ENCODE measurements around the gene BST2.
A peak's percentile ranks its signal among the peaks of the same experiment; 100 is the strongest.
"Not testable (repeated sequence)": the region's sequence is repeated elsewhere in the genome, so short reads cannot be mapped to it uniquely, and the experiment has no call there.

BST2 gene

DNA sequence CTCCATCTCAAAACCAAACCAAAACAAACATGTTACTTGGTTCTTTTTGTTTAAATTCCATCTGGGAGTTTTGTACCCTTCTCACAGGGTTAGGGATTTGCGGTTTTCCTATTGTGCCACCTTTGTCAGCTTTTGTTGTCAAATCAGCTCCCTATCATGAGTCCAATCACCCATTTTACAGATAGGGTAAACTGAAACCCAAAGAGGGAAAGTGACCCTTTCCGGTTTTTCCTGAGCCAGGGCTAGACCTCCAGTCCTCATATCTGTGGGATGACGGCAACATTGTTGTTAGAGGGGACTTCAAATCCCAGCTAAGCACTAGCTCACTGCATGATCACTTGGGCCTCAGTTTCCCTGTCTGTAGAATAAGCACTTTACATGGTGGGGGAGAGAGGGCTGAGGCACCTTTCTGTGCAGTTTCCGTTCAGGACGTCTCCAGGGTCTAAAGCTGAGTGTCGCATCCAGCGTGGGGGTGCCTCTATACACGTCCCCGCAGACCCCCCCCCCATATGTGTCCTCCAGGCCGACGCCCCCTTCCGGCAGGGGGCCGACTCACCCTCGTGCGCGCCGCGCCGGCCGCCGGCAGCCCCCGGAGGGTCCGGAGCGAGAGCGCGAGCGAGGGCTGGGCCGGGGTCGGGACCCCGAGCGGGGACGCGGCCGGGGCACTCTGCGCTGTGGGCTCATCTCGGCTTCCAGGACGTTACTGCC, 15.3 kb downstream of the BST2 start:
- no peak for DNase-seq (ENCODE audit: low read depth, low spot score)

DNA sequence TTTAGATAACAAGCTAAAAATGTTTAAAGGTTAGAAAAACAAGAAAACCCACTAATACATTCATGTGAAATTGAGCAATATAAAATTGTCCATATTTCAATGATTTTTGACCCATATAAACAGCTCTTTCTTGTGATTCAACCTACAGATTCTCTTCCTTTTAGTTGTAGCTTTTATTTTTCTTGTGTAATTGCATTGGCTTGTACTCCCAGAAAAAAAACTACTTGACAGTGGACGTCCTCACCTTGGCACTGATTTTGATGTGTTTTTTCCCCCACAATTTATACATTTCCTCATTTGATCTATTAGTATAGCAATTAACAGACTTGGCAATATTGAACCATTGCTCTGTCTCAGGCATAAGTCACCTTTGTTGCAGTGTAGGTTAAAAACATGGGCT, 16.1 kb downstream of the BST2 start:
- DNase-seq (ENCODE audit: low read depth, low spot score) = no peak

DNA sequence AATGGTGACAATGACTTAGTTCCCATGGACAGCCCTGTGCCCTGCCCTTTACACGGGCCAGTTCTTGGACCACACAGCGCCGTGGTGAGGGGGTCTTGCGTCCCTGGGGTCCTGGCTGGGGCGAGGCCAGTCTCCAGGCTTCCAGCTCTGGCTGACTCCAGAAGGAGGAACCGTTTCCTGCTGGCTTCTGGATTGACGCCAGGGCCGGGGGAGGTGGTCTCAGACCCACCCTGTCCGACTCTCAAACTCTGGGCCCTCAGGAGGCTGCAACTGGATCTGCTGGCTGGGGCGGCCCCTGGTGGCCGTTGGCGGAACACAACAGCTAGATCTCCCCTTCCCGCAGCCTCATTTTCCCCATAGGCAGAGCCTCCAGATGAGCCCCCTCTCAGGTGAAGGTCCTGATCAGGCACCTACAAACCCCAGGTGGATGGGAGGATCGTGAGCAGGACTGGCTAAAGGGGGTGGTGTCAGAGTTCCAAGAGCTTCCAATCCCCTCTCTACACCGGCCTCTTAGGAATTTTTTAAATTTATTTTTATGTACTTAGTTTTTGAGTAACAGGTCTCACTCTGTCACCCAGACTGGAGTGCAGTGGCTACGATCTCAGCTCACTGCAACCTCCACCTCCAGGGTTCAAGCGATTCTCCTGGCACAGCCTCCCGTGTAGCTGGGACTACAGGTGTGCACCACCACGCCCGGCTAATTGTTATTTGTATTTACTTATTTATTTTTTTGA, 19.4 kb downstream of the BST2 start:
- peak; percentile 17 for DNase-seq (ENCODE audit: low read depth, low spot score)

DNA sequence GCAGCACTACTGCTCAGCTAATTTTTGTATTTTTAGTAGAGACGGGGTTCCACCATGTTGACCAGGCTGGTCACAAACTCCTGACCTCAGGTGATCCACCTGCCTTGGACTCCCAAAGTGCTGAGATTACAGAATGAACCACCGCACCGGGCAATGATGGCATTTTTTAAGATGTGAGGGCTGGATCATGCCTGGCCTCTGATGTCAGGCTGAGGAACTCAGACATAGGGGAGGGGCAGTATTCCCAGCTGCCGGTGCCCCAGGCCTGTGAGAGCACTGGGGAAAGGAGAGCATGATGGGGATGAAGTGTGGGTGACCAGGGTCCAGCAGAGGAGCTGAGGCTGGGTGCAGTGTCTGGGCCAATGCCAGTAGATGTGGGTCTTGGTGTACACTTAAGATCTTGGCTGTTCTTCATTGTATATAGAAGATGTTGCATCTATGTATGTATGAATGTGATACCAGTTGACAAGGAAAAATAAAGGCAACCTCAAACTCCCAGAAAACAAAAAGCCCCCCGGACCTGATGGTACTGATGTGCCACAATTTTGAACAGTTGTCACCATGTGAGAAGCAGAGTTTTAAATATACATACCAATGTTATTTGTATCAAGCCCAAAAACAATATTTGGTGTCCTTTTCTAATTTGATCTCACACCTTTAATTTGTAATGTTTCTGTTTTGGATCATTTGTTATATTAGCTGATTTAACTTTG, 24.8 kb downstream of the BST2 start:
- DNase-seq (ENCODE audit: low read depth, low spot score) = no peak

DNA sequence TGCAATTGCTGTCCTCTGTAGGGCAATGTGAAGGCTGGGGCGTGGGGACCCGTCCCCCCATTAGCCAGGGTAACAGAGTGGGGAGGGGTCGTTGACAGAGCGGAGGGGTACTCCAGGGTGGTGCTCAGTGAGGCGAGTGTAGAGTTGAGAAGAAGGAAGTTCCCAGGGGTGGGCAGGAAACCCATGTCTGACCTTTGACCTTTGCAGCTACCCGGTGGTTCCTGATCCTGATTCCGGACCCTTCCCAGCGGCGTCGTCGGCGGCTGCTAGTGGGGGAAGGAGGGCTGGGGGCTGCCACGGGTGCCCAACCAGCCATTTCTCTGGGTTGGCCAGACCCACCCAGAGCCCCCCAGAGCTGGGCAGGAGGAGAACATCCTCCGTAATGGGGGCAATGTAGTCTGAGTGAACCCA, 26.2 kb downstream of the BST2 start:
- no peak for DNase-seq (ENCODE audit: low read depth, low spot score)

DNA sequence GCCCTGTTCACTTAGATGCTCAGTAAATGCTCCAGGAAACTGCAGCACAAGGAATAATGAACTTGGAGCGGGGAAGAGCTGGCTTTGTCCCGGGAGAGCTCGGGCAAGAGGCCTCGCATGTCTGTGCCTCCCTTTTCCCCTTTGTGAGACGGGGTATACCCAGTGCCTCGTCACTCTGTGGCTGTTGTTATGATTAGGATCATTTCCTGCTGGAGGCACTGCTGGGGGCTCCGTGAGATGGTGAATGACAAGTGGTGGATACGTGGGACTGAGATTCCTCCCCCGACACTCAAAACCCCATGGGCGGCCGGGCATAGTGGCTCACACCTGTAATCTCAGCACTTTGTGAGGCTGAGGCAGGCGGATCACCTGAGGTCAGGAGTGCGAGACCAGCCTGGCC, 27.2 kb downstream of the BST2 start:
- no peak for DNase-seq (ENCODE audit: low read depth, low spot score)

DNA sequence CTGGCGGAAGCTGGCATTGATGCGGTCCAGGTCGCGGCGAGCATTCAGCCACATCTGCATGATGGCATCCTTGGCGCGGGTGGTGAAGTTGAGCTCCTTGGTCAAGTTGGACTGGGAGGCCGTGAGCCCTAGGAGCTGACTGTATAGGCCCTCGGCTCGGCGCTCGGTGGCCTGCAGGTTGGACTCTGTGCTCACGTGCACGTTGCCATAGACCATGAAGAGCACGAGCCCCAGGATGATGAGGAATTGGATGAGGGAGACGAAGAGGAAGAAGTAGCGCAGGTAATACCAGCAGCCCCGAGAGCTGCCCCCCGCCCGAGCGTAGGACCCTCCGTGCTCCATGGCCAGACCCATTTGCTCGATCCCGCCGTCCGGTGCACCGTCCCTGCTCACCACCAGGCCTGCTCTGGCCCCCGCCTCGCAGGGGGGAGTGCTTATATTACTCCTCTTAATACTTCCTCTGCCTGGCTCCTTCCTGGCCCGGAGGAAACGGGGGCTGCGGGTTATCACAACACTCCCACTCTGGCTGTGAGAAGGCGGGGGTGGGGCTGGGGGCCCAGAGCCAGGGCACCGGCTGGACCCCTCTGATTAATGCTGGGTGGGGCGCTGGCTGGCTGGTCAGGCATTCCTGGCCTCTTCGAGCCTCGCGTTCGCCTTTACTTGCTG, 28.4 kb downstream of the BST2 start, which contains the start of gene PLVAP:
TSS of gene PLVAP (minus strand) at position 408 of the 666 bp plus-strand sequence. CDS start at position 354, 54 bp downstream.
- DNase-seq (ENCODE audit: low read depth, low spot score) = no peak

DNA sequence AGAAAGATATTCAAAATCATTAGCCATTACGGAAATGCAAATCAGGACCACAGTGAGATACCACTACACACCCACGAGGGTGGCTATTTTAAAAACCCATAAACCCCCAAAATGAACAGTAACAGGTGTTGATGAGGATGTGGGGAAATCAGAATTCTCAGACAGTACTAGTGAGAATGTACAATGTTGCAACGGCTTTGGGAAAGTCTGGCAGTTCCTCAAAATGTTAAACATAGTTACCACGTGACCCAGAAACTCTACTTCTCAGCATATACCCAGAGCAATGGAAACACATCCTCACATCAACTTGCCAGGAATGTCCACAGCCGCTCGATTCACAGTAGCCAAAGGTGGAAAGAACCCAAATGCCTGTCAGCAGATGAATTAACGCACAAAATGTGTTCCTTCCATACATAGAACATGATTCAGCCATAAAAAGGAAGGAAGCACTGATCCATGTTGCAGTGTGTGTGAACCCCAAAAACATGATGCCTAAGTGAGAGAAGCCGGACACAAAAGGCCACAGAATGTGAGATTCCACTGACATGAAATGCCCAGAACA, 35.3 kb downstream of the BST2 start:
- no peak for DNase-seq (ENCODE audit: low read depth, low spot score)

DNA sequence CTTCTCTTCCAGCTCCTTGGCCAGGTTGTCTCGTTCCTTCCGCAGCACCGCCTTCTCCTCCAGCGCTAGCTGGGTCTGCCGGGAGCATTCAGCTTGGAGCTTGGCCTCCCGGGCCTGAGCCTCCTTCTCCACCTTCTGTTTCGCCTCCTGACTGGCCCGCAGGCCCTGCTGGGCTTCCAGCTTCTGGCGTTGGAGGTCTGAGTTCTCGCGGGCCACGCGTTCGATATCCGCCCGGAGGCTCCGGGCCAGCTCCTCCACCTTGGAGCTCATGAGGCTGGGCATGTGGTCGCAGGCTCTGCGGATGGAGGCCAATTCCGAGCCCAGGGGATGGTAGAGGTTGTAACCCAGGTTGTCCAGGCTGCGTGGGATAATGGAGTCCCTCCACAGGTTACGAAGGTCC, 40.1 kb downstream of the BST2 start:
- no peak for DNase-seq (ENCODE audit: low read depth, low spot score)

DNA sequence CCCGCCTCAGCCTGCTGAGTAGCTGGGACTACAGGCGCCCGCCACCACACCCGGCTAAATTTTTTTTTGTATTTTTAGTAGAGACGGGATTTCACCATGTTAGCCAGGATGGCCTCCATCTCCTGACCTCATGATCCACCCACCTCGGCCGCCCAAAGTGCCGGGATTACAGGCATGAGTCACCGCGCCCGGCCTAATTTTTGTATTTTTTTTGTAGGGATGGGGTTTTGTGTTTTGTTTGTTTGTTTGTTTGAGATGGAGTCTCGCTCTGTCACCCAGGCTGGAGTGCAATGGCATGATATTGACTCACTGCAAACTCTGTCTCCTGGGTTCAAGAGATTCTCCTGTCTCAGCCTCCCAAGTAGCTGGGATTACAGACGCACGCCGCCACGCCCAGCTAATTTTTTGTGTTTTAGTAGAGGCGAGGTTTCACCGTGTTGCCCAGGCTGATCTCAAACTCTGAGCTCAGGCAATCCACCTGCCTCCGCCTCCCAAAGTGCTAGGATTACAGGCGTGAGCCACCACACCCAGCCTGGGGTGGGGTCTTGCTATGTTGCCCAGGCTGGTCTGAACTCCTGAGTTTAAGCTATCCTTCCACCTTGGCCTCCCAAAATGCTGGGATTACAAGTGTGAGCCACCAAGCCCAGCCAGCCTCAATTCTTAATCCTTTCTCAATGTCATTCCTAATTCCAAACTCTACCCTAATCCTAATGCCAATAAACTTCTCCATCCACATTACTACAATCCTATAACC, 41.4 kb downstream of the BST2 start:
- not testable (repeated sequence) for DNase-seq (ENCODE audit: low read depth, low spot score)

DNA sequence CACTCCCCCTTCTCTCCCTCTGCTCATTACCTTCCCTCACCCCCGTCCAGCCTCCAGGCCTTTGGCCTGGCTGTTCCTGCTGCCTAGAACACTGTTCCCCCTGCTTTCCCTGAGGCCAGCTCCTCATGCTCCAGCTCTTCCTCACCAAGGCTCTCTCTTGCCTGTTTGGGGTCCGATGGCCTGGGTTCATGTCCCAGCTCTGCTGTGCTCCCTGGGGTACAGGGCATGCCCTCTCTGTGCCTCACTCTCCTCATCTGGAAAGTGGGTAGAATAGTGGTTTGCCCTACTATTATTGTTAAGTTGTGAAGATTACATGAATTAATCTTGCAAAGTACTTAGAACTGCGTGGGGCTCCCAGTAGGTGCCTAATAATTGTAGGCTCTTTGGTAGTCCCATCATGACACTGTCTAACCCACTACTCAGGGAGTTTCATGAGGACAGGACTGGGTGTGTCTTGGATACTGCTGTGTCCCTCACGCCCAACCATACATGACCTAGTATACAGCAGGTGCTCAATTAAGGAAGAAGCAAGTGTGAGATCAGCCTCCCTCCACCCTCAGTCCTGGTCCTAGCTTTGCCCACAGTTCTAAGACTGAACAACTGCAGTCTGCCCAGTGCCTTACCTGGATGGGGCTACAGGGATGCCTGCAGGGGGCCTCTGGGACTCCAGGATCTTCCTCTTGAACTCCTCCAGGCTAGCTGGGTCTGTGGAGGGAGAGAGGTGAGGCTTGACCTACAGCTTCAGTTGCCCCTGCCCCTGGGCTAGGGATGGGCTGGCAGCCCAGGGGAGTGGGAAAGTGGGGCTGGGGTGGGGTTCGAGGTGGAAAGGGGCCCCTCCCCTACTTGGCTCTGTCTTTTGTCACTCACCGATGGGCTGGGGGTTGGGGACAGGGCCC, 45.3 kb downstream of the BST2 start:
- DNase-seq (ENCODE audit: low read depth, low spot score) = no peak

DNA sequence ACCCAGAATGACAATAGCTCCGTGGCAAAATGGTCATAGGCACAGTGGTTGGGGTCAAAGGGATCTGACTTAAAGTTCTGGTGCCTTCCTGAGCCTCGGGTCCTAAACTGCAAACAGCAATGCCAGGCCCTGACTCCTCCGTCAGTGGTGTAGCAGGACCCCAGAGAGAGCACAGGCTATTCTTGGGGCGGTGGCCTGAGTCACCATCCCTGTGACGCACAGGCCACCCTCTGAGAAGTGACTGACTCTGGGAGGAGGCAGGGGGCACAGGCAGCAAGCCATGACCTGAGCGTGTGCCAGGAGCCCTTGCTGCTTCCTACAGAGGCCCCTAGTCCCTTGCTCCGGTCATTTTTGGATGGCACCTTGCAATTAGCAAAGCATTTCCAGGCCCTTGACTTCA, 47.0 kb downstream of the BST2 start:
- DNase-seq (ENCODE audit: low read depth, low spot score) = no peak

DNA sequence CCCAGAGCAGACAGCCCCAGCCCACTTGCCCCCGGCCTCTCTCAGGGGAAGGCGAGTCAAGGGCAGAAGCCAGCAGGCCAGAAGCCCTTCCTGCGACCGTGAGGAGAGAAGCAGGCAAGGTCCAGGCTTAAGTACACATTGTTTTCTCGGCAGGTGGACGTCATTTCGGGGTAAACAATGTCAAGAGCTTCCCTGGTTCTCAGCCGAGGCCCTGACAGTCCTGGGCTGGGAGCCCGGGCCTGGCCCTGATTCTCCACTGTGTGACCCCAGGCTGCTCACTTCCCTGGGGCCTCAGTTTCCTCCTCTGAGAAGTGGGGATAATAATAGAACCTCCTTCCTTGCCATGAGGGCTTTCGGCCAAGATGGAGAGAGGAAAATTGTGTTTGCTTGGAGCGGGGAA, 47.7 kb downstream of the BST2 start:
- no peak for DNase-seq (ENCODE audit: low read depth, low spot score)

DNA sequence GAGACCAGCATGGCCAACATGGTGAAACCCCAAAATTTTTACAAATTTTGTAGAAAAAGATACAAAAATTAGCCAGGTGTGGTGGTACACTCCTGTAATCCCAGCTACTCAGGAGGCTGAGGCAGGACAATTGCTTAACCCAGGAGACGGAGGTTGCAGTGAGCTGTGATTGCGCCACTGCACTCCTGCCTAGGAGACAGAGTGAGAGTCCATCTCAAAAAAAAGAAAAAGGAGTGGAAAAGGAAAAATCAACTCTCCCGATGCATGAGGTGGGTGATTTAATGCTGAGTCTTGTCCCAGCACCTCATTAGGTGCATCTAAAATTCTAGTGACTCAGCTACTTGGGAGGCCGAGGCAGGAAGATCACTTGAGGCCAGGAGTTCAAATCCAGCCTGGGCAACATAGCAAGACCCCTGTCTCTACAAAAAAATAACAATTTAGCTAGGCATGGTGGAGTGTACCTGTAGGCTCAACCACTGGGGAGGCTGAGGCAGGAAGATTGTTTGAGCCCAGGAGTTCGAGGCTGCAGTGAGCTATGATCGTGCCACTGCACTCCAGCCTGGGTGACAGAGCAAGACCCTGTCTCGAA, 48.3 kb downstream of the BST2 start:
- DNase-seq (ENCODE audit: low read depth, low spot score) = no peak

DNA sequence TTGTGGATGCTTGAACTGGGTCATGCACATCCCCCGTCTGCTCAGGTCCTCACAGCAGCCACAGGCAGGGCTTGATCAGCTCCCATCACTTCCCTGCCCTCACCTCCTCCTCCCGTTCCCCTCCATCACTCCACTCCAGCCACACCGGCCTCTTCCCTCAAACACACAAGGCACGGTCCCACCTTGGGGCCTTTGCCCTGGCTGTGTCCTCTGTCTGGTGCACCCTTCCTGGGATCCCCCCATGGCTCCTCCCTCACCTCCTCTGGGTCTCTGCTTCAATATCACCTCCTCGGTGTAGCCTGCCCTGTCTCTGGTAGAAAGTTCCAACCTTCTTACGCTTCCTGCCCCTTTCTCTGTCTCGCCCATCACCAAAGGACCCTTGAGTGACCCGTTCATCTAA, 52.0 kb downstream of the BST2 start:
- no peak for DNase-seq (ENCODE audit: low read depth, low spot score)
